K562 (cell line): ENCODE results near the gene CLDN25. TPM values are rescaled to one million over a fixed set of nuclear protein-coding genes. Genes with fewer than 3 reads are reported as not detected.

Experiments used
- ATAC-seq: fragments of 200-7000 bp; cut with Tn5 transposase; 3 replicates; pipeline ENCODE4 v1.9.1; 2020; ENCODE audit warnings: moderate library complexity
- BruUV-seq: library from RNA; stranded (reverse); fragments of 400-500 nt; replicated peaks from 2 replicates; lab custom pipeline; 2021; lab: Mats Ljungman, UMichigan
- CTCF ChIA-PET: fragments of 300-600 bp; formaldehyde crosslinking; extraction: SDS; loops from one replicate; lab custom pipeline; 2021; ENCODE audit warnings: low intra/inter-chr PET ratio; lab: Yijun Ruan, JAX
- POLR2A ChIA-PET: fragments of 300-600, 350-650 bp; sonication (Branson Sonifier 250); formaldehyde crosslinking; extraction: SDS; loops from one replicate; lab custom pipeline; 2021; ENCODE audit warnings: antibody characterized with exemption, inconsistent platforms; lab: Yijun Ruan, JAX
- DNase-seq, 4 experiments: peaks; one replicate each; pipeline versions ENCODE4 v3.0.0 to v3.0.0-alpha.2; 2011 to 2018; ENCODE audit warnings: low spot score in 3 of 4, mixed read lengths in 3 of 4; ENCODE audit errors: extremely low read depth in 1 of 4
- FAIRE-seq: peaks from 2 replicates; lab custom pipeline; 2011; peaks lifted over from hg19 to GRCh38; lab: Jason Lieb, UNC
- H2AFZ ChIP-seq: 2 replicates; pipeline ENCODE4 v1.6.0; 2011; ENCODE audit warnings: low read depth, low read length, control low read depth, inconsistent platforms
- H3K27ac ChIP-seq: fragments of 200-600 bp; 3 replicates; pipeline ENCODE4 v1.8.0; 2011; ENCODE audit warnings: low read depth, mild to moderate bottlenecking, control low read depth, inconsistent platforms, low read length, moderate library complexity, mixed read lengths; ENCODE audit errors: extremely low read depth
- H3K27me3 ChIP-seq, 2 experiments: fragments of 300-600 bp in 1 of 2; 2 replicates in 1 of 2; 3 replicates in 1 of 2; pipeline versions ENCODE4 v1.6.0 to v1.8.0; 2011; ENCODE audit warnings: inconsistent platforms in 2 of 2, low read length in 2 of 2, mild to moderate bottlenecking in 1 of 2, mixed read lengths in 1 of 2, moderate library complexity in 1 of 2; ENCODE audit not compliant: control insufficient read depth in 2 of 2, insufficient read depth in 2 of 2
- H3K36me3 ChIP-seq: fragments of 300-600 bp; 3 replicates; pipeline ENCODE4 v1.8.0; 2011; ENCODE audit warnings: mild to moderate bottlenecking, low read length, inconsistent platforms; ENCODE audit not compliant: control insufficient read depth, insufficient read depth
- H3K4me1 ChIP-seq, 2 experiments: fragments of 200-600 bp in 1 of 2; replicated peaks in 1 of 2; 2 replicates in 1 of 2; 3 replicates in 1 of 2; pipeline versions ENCODE4 v1.5.1 to v1.8.0; 2011; ENCODE audit warnings: inconsistent platforms in 2 of 2, low read length in 2 of 2, mild to moderate bottlenecking in 1 of 2, mixed read lengths in 1 of 2, moderate library complexity in 1 of 2; ENCODE audit not compliant: control insufficient read depth in 2 of 2, insufficient read depth in 2 of 2
- H3K4me2 ChIP-seq: 2 replicates; pipeline ENCODE4 v1.6.1; 2011; ENCODE audit warnings: low read length, control low read depth, inconsistent platforms, mixed read lengths; ENCODE audit not compliant: insufficient read depth
- H3K4me3 ChIP-seq: fragments of 200-600 bp; sonication (generic), shearing (Covaris generic); 2 replicates; pipeline ENCODE4 v1.5.1; 2016; ENCODE audit warnings: control low read depth, inconsistent platforms
- H3K79me2 ChIP-seq: fragments of 200-600 bp; 3 replicates; pipeline ENCODE4 v1.8.0; 2011; ENCODE audit warnings: low read length, inconsistent platforms; ENCODE audit not compliant: control insufficient read depth, insufficient read depth
- H3K9ac ChIP-seq, 2 experiments: 2 replicates each; pipeline versions ENCODE4 v1.6.0 to v1.6.1; 2011; ENCODE audit warnings: low read depth in 2 of 2, low read length in 2 of 2, control low read depth in 1 of 2, inconsistent platforms in 1 of 2, mild to moderate bottlenecking in 1 of 2, mixed read lengths in 1 of 2; ENCODE audit not compliant: insufficient read depth in 1 of 2
- H3K9me1 ChIP-seq: one replicate; pipeline ENCODE4 v1.6.0; 2011; ENCODE audit warnings: inconsistent platforms, mild to moderate bottlenecking, low read length, moderate library complexity; ENCODE audit not compliant: control insufficient read depth, insufficient read depth
- H3K9me3 ChIP-seq: replicated peaks from 2 replicates; pipeline ENCODE4 v1.5.1; 2011; ENCODE audit warnings: low read depth, low read length, inconsistent platforms; ENCODE audit not compliant: control insufficient read depth, insufficient read depth
- H4K20me1 ChIP-seq: replicated peaks from 2 replicates; pipeline ENCODE4 v1.6.1; 2011; ENCODE audit warnings: low read length, inconsistent platforms, mixed read lengths; ENCODE audit not compliant: control insufficient read depth, insufficient read depth
- ELF4 ChIP-seq: fragments of 450-650 bp; formaldehyde crosslinking; IDR thresholded peaks from 2 replicates; pipeline ENCODE4 v1.4.0; 2022; ENCODE audit warnings: missing genetic modification characterization
- ILF3 ChIP-seq: fragments of 450-650 bp; IDR thresholded peaks from 2 replicates; pipeline ENCODE4 v1.6.1; 2018; ENCODE audit warnings: antibody characterized with exemption, mild to moderate bottlenecking, moderate library complexity, borderline replicate concordance
- KLF16 ChIP-seq: IDR thresholded peaks from 2 replicates; pipeline ENCODE4 v1.6.1; 2016; ENCODE audit warnings: antibody characterized with exemption
- RBM15 ChIP-seq: fragments of 200-400 bp; formaldehyde crosslinking; IDR thresholded peaks from 2 replicates; pipeline ENCODE4 v1.6.1; 2018; ENCODE audit warnings: mild to moderate bottlenecking, low read length, moderate library complexity; ENCODE audit not compliant: insufficient read depth
- RBM17 ChIP-seq: fragments of 200-400 bp; formaldehyde crosslinking; IDR thresholded peaks from 2 replicates; pipeline ENCODE4 v1.6.1; 2017; ENCODE audit warnings: low read depth, mild to moderate bottlenecking, low read length, borderline replicate concordance
- RFX5 ChIP-seq: IDR thresholded peaks from 2 replicates; pipeline ENCODE4 v1.6.1; 2011; ENCODE audit warnings: low read depth, mild to moderate bottlenecking, improper control_type of control experiment, low read length
- in situ Hi-C: fragments of 300-500 bp; cut with MboI; formaldehyde crosslinking; loops from 4 replicates; pipeline ENCODE4 v1.15.0; 2018; ENCODE audit warnings: inconsistent platforms, mixed read lengths
- intact Hi-C: fragments of 100-400 bp; cut with micrococcal nuclease; formaldehyde crosslinking; loops from 2 replicates; pipeline ENCODE4 v1.14.2; 2022
- polyA plus RNA-seq, 8 experiments: library from polyadenylated mRNA; depleted of rRNA in 4 of 8; stranded (reverse) in 5 of 8; unstranded in 3 of 8; fragments of >200 nt; fragmentation: Nextera tagmentation in 2 of 8; fragmentation: Illumina TruSeq in 1 of 8; extraction: Ambion mirVana in 2 of 8; extraction: Trizol in 1 of 8; gene quantifications; 2 replicates each; pipeline versions ENCODE4 v1.2.1 to v1.2.3, GENCODE V29; 2011 to 2014; ENCODE audit warnings: inconsistent platforms in 1 of 8, missing spikeins in 1 of 8
- total RNA-seq, 7 experiments: library from RNA; depleted of rRNA in 6 of 7; stranded (reverse); fragments of >200 nt in 6 of 7; fragmentation: Illumina TruSeq in 2 of 7; extraction: Trizol in 2 of 7; gene quantifications; 2 replicates each; pipeline versions ENCODE4 v1.2.1 to v1.2.3, GENCODE V29; 2011 to 2021; ENCODE audit warnings: low replicate concordance in 1 of 7
- TF ChIP-seq, protein P1 (sequence below): fragments of 250-450 bp; sonication (Bioruptor Pico); IDR thresholded peaks from 2 replicates; pipeline ENCODE4 v1.8.0; 2021; ENCODE audit warnings: mild to moderate bottlenecking, moderate library complexity
- TF ChIP-seq, protein P2 (sequence below), 2 experiments: fragments of 200-800 bp in 1 of 2; sonication (Bioruptor generic) in 1 of 2; sonication (generic) in 1 of 2; formaldehyde crosslinking in 1 of 2; IDR thresholded peaks in 1 of 2; conservative IDR thresholded peaks in 1 of 2; 2 replicates each; pipeline versions ENCODE4 v1.5.0 to v1.6.1; 2016 to 2020; ENCODE audit warnings: missing compliant biosample characterization in 1 of 2, missing genetic modification characterization in 1 of 2, missing genetic modification reagents in 1 of 2

The CLDN25 gene
- total and polyA plus RNA-seq, 9 of the 15 experiments (the other 6 are each of a cell fraction or from before 2014, with no cell fraction given): not detected

GRCh38 chr11:113814181-113814580, 34.6 kb downstream of the CLDN25 start:
- H2AFZ ChIP-seq: no peak overlapping the region
- no TSS peak for BruUV-seq
- no peak overlapping the region for H3K27ac ChIP-seq
- no peak for DNase-seq
- TF ChIP-seq ELF4 (CRISPR knock-in tag): no peak
- TF ChIP-seq, protein P1, sequence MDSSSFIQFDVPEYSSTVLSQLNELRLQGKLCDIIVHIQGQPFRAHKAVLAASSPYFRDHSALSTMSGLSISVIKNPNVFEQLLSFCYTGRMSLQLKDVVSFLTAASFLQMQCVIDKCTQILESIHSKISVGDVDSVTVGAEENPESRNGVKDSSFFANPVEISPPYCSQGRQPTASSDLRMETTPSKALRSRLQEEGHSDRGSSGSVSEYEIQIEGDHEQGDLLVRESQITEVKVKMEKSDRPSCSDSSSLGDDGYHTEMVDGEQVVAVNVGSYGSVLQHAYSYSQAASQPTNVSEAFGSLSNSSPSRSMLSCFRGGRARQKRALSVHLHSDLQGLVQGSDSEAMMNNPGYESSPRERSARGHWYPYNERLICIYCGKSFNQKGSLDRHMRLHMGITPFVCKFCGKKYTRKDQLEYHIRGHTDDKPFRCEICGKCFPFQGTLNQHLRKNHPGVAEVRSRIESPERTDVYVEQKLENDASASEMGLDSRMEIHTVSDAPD (CRISPR knock-in tag): no peak
- TF ChIP-seq RBM17: no peak
- no peak for TF ChIP-seq RBM15
- no peak for TF ChIP-seq KLF16
- TF ChIP-seq, protein P2, sequence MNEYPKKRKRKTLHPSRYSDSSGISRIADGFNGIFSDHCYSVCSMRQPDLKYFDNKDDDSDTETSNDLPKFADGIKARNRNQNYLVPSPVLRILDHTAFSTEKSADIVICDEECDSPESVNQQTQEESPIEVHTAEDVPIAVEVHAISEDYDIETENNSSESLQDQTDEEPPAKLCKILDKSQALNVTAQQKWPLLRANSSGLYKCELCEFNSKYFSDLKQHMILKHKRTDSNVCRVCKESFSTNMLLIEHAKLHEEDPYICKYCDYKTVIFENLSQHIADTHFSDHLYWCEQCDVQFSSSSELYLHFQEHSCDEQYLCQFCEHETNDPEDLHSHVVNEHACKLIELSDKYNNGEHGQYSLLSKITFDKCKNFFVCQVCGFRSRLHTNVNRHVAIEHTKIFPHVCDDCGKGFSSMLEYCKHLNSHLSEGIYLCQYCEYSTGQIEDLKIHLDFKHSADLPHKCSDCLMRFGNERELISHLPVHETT (CRISPR knock-in tag; conservative IDR thresholded peaks at IDR 0.05 in 1 of 2, IDR thresholded peaks at IDR 0.05 in 1 of 2): no peak
- no peak for TF ChIP-seq RFX5
- no peak for TF ChIP-seq ILF3
- no peaks in the 10 kb centered on the region for H3K9me3 ChIP-seq
- H3K9ac ChIP-seq: no peak overlapping the region
- H3K4me2 ChIP-seq: no peak overlapping the region
- CTCF ChIA-PET: no interaction called here
- no peaks in the 10 kb centered on the region for H3K4me1 ChIP-seq
- H3K36me3 ChIP-seq: peaks cover 25% of the 10 kb centered on the region; the same call in 1 of the 3 replicates
- intact Hi-C loops: no loop called here
- H4K20me1 ChIP-seq: no peaks in the 10 kb centered on the region
- no peak overlapping the region for H3K4me3 ChIP-seq
- no peak for FAIRE-seq
- no peaks in the 10 kb centered on the region for H3K9me1 ChIP-seq
- POLR2A ChIA-PET: no interaction called here
- H3K27me3 ChIP-seq: no peaks in the 10 kb centered on the region
- no peak for ATAC-seq
- in situ Hi-C loops: no loop called here
- no peaks in the 10 kb centered on the region for H3K79me2 ChIP-seq
